ENCODE data around the gene HAAO.
A peak's percentile ranks its signal among the peaks of the same experiment; 100 is the strongest.

The HAAO gene

GRCh38 chr2:42812899-42813479 lies 20.6 kb upstream of the HAAO start:
- peak; percentile 21 for DNase-seq

- no peak for DNase-seq
Measured at GRCh38 chr2:42810971-42811811, 18.8 kb upstream of the HAAO start.

GRCh38 chr2:42810121-42810970 lies 18.0 kb upstream of the HAAO start:
- DNase-seq, result peak; percentile 88

- peak; percentile 76 for DNase-seq
Measured at GRCh38 chr2:42809819-42810120, 17.4 kb upstream of the HAAO start.

GRCh38 chr2:42809131-42809818 lies 16.9 kb upstream of the HAAO start:
- DNase-seq, result no peak

- no peak for DNase-seq
Measured at GRCh38 chr2:42808301-42808700, 15.9 kb upstream of the HAAO start.

- DNase-seq, result no peak
Measured at GRCh38 chr2:42806786-42807185, 14.4 kb upstream of the HAAO start.

GRCh38 chr2:42804891-42805290 lies 12.5 kb upstream of the HAAO start:
- no peak for DNase-seq

GRCh38 chr2:42804338-42804737 lies 12.0 kb upstream of the HAAO start:
- no peak for DNase-seq

GRCh38 chr2:42802150-42802549 lies 9.8 kb upstream of the HAAO start:
- no peak for DNase-seq

GRCh38 chr2:42801381-42801780 lies 9.0 kb upstream of the HAAO start:
- DNase-seq, result no peak

GRCh38 chr2:42800981-42801380 lies 8.6 kb upstream of the HAAO start:
- DNase-seq, result no peak

- DNase-seq, result no peak
Measured at GRCh38 chr2:42800461-42800962, 8.1 kb upstream of the HAAO start.

GRCh38 chr2:42799881-42800280 lies 7.5 kb upstream of the HAAO start:
- no peak for DNase-seq

- DNase-seq, result no peak
Measured at GRCh38 chr2:42797281-42797680, 4.9 kb upstream of the HAAO start.

- no peak for DNase-seq
Measured at GRCh38 chr2:42796427-42797248, 4.3 kb upstream of the HAAO start.

GRCh38 chr2:42795841-42796301 lies 3.5 kb upstream of the HAAO start:
- no peak for DNase-seq

- no peak for DNase-seq
Measured at GRCh38 chr2:42795275-42795674, 2.9 kb upstream of the HAAO start.

GRCh38 chr2:42794271-42795046 lies 2.1 kb upstream of the HAAO start:
- no peak for DNase-seq

- no peak for DNase-seq
Measured at GRCh38 chr2:42793334-42794270, 1.2 kb upstream of the HAAO start.
